ENCODE data around the gene TTLL13. TPM values are rescaled to one million over a fixed set of nuclear protein-coding genes. Genes with fewer than 3 reads are reported as not detected.

The TTLL13 gene
- total and polyA plus RNA-seq, 9 of the 15 experiments (the other 6 are each of a cell fraction or from before 2014, with no cell fraction given): 0.05 to 0.24 (median 0.11) TPM; not detected in 1

- no peak for TF ChIP-seq CBX8 (IDR thresholded peaks at IDR 0.05; ENCODE audit: borderline replicate concordance, extremely low read depth, low read depth, low read length, poor library complexity, severe bottlenecking)
- no peak for TF ChIP-seq ETV6 (IDR thresholded peaks at IDR 0.05; ENCODE audit: borderline replicate concordance in 1 of 2, low read depth in 2 of 2, low read length in 1 of 2)
- no peak for TF ChIP-seq ETV6 (CRISPR knock-in tag; IDR thresholded peaks at IDR 0.05; ENCODE audit: borderline replicate concordance)
- TF ChIP-seq GATAD2B (IDR thresholded peaks at IDR 0.05; ENCODE audit: borderline replicate concordance): no peak
- no peak for TF ChIP-seq HOXB6 (CRISPR knock-in tag; IDR thresholded peaks at IDR 0.05; ENCODE audit: borderline replicate concordance)
- no peak for TF ChIP-seq ZNF212 (CRISPR knock-in tag; IDR thresholded peaks at IDR 0.05)
- TF ChIP-seq ZNF551 (CRISPR knock-in tag; IDR thresholded peaks at IDR 0.05): no peak
- no peak for TF ChIP-seq SETDB1 (IDR thresholded peaks at IDR 0.05; ENCODE audit: low read length)
- TF ChIP-seq PML (IDR thresholded peaks at IDR 0.05; ENCODE audit: low read length): no peak
- TF ChIP-seq TAF15 (IDR thresholded peaks at IDR 0.05; ENCODE audit: low read depth, low read length): no peak
- TF ChIP-seq MYC (IDR thresholded peaks at IDR 0.05; ENCODE audit: low read depth, low read length): no peak
- TF ChIP-seq MYC (CRISPR knock-in tag; IDR thresholded peaks at IDR 0.05; ENCODE audit: borderline replicate concordance, low read depth): no peak
- no peak for TF ChIP-seq ZNF197 (CRISPR knock-in tag; IDR thresholded peaks at IDR 0.05; ENCODE audit: low read depth)
- TF ChIP-seq TAL1 (IDR thresholded peaks at IDR 0.05): no peak
- no peak for TF ChIP-seq GTF3C2 (IDR thresholded peaks at IDR 0.05; ENCODE audit: borderline replicate concordance, extremely low read depth, insufficient read length)
- no peak for TF ChIP-seq SRSF3 (IDR thresholded peaks at IDR 0.05; ENCODE audit: insufficient read depth, low read length)
- no peak for TF ChIP-seq ATF3 (IDR thresholded peaks at IDR 0.05)
- no peak for TF ChIP-seq ATF3 (CRISPR knock-in tag; conservative IDR thresholded peaks at IDR 0.05)
- no peak for TF ChIP-seq ZBTB26 (CRISPR knock-in tag; IDR thresholded peaks at IDR 0.05)
- no peak for TF ChIP-seq ZNF311 (CRISPR knock-in tag; IDR thresholded peaks at IDR 0.05)
- TF ChIP-seq TEAD1 (CRISPR knock-in tag; IDR thresholded peaks at IDR 0.05): peak in 1 of 2 experiments; percentile 47; a peak in 1 of 4 replicates
- TF ChIP-seq EGR1 (conservative IDR thresholded peaks at IDR 0.05): 0 out of 2 replicates have a peak, but pooled peaks have one; percentile 9
- TF ChIP-seq ZNF717 (CRISPR knock-in tag; IDR thresholded peaks at IDR 0.05): no peak
- no peak for TF ChIP-seq THAP7 (CRISPR knock-in tag; IDR thresholded peaks at IDR 0.05)
Observed at GRCh38 chr15:90249203-90249863, at the start of gene TTLL13 (continued).

All from K562 (cell line).